Cerebellar cortex (tissue), 1 donor: ENCODE data around the gene STK38.

Experiments used
- DNase-seq: peaks from one replicate; pipeline ENCODE4 v3.0.0-alpha.2; 2015; ENCODE audit warnings: low spot score

STK38 gene

DNA sequence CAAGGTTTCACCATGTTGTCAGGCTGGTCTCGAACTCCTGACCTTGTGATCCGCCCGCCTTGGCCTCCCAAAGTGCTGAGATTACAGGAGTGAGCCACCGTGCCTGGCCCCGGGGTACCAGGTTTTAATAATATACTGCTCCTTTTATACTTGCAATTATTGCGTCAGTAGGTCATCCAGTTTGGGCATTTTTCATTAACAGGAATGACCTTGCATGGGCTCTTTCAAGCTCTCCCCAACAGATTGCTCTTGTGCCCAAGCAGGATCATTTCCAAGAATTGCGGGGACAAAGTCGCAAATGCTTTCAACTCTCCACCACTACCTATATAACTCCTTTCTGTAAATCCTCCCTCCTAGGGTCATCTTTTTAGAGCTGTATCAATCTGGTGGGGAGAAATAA lies 23.8 kb downstream of the STK38 start:
- no peak for DNase-seq

DNA sequence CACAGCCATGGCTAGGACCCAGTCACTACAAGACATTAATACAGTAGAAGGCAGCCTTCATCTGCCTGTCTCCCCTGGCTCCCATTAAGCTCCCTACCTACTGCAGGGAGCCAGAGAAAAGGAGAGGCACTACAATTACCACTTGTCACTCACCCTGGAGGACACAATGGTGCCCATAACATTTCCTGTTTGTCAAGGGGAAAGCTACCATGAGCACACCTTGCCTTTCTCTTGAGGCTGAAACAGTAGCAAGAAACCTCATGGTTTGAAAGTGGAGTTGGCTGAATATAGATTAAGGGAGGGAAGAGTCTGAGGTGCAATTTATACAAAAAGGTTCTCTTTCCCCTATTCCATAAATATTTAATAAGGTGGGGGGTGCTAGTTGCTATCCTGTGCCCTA lies 27.9 kb downstream of the STK38 start:
- DNase-seq = no peak

- no peak for DNase-seq
Measured at GRCh38 chr6:36517408-36517807, 29.9 kb downstream of the STK38 start.

DNA sequence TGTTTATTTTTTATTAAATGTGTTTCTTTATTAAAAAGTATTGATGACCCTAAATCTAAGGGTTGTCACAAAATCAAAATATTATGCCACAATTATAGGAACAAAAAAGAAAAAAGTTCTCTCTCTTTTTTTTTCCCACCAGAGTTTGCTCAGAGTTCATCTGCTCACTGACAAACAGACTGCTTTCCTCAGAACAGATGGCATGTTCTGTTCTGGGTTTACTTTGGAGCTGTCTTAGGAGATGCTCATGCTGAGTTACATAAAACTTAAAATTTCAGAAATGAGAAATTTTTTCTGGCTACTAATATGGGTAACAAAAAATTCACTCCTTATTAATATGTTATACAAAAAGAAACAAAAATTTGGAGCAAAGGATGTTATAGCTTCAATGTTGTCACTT lies 30.3 kb downstream of the STK38 start:
- DNase-seq = no peak

DNA sequence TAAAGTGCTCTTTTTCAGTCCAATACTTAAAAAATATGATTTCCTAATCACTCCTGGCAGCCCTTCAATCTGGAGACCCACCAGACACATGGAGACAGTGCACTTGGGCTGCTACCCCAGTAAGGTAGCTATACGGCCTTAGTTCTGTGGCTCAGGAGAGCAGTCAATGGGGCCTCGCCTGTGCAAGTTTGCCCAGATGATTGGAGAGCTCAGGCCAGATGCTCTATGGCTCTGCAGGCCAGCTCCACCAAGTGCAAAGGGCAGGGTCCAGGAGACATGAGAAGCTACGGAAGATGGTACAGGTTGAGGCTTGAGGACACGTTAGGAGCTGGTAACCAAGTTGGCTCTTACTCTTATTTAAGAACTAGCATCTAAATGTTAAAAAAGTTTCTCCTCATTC lies 30.7 kb downstream of the STK38 start:
- no peak for DNase-seq

- no peak for DNase-seq
Measured at GRCh38 chr6:36515844-36516243, 31.4 kb downstream of the STK38 start.

DNA sequence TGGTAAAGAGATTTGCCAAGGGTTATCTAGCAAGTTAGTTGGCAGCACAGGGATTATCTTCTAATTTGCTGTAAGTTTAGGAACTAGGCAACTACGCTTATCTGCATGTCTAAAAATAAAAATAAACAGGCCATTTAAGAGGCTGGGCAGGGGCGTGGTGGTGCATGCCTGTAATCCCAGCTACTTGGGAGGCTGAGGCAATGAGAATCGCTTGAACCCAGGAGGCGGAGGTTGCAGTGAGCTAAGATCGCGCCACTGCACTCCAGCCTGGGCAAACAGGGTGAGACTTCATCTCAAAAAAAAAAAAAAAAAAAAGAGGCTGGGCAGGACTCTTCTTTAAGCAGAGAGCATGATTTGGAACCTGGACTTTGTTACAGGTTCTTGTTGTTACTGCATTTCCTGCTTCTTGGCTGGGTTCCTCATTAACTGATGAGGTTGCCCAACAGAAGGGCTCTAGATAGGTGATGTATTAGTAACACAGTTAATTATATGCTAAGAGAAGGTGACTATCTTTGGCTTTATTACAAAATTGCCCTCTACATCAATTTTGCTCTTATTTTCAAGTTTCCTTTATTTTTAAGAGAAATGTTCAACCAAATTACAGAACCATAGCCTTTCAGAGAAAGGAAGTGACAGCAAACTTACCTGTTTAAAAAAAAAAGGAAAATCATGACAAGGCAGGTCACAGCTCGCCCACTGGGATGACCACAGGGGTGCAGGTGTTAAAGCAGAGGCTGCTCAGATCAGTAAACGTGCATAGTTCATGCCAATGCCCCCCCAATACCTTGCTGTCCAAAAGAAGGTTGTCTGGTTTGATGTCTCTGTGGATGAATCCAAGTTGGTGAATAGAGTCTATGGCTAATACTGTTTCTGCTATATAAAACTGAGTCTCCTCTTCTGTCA lies 32.5 kb downstream of the STK38 start:
- no peak for DNase-seq

DNA sequence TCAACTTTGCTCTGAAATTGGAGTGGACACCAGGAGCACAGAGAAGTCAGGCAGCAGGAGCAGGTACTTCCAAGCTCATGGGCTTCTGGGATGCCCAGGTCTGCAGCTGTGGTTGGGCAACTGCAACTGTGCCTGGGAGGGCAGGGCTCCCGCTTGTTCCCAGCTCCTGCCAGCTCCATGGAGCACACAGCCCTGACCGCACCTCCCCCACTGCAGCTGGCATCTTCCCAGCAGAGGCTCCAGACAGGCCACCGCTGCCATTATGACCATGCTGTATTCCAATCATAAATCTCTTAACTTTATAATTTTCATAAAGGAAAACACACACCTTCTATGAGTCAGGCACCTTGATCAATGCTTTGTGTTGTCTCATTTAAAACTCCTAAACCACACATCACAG lies 36.9 kb downstream of the STK38 start:
- no peak for DNase-seq

- DNase-seq = no peak
Measured at GRCh38 chr6:36508532-36508931, 38.7 kb downstream of the STK38 start.

DNA sequence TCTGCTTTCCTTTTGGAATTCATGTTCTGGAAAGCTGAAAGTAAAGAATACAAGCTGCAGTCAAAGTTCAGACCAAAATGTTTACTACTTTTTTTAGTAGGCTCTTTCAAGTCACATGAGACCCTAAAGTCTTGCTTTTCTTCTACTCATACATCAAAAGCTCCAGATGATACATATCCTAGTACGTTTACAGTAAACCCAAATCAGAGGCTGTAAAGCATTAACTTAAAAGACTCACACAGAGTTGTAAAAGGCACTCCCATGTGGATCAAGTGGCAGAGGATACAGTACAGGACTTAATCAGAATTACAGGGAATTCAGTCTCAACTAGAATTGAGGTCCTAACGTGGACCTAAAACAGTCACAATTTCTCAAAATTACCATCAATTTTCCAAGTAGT lies 40.7 kb downstream of the STK38 start:
- no peak for DNase-seq

DNA sequence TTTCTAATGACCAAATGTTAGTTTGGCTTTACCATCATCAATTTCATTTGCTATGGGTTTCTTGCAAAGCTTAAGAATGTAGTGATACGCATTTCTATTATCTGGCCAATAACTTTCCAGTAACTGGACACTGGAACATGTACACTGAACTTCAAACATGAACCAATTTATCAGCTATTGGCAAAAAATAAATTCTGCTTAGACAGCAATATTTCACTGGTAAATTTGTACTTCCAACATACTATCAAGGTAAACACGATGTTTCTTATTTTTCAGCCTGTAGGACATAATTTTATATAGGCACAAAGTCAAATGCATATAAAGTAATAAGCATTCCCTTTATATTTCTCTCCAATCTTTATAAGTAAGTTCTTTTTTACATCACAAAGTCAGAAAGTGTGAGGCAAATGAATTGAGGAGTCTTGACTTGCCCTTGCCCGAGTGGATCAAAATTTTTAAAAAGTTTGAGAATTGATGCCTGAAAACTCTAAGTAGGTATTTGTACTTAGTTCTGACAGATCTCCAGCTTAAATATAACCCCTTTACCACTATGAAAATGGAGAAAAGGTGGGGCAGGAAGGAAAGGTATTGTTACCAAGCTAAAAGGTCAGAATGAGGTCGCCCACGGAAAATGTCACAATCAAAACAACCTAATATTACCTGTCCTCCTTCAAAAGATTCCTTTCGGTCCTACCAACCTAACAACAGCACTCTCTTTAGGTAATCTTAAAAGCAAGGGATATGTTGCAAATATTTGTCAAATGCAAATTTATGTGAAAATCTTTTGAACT lies 41.3 kb downstream of the STK38 start:
- no peak for DNase-seq

DNA sequence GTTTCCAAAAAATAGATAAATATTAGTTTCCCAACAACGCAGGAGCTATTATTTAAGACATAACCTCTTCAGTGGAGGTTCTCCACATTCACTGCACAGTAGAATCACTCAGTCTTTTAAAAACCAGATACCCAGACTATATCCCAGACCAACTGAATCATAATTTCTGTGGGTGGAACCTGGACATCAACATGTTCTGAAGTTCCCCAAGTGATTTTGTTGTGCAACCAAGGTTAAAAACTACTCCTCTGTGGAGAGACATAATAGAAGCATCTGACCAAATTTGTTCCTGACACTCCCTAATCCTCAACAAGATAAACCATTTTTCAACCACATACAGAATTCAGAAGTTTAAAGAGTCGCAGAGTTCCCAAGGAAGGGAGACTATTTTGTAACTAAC lies 42.3 kb downstream of the STK38 start:
- DNase-seq = no peak

- no peak for DNase-seq
Measured at GRCh38 chr6:36504181-36504580, 43.1 kb downstream of the STK38 start.

GRCh38 chr6:36501686-36502085 lies 45.6 kb downstream of the STK38 start:
- DNase-seq = no peak

DNA sequence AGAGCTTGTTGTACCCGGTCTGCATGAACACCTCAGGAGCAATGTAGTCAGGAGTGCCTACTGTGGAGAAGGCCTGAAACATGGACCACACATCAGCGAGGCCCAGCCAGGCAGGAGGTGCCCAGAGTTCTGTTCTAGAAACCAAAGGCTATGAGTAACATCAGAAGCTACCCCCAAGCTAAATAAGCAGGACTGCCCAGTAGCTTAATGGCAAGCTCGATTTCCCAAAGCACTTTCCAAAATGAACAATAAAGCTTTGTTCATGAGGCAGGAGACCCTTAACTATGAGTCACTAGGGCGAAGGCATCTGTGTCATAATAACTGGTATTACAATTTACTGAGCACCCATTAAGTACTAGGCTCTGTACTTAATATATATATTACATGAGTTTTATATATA lies 47.4 kb downstream of the STK38 start:
- no peak for DNase-seq

GRCh38 chr6:36495086-36495485 lies 52.2 kb downstream of the STK38 start:
- DNase-seq = no peak

DNA sequence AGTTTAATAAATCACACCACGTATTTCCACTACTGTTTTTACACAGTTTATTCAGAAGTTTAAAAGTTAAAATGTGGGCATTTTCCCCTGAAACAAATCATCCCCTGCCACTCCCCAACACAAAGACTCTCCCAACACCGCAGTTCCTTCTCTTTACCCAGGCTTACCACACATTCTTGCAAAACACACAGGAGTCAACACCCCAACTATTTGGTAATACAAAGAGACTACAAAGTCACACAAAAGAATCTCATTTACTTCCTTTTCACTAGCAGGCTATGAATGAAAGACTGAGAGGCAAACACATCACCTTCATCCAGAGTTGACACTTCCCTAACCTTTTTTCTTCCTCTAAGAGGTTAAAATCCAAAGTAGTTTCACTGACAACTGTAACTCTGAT lies 53.4 kb downstream of the STK38 start:
- DNase-seq = no peak

DNA sequence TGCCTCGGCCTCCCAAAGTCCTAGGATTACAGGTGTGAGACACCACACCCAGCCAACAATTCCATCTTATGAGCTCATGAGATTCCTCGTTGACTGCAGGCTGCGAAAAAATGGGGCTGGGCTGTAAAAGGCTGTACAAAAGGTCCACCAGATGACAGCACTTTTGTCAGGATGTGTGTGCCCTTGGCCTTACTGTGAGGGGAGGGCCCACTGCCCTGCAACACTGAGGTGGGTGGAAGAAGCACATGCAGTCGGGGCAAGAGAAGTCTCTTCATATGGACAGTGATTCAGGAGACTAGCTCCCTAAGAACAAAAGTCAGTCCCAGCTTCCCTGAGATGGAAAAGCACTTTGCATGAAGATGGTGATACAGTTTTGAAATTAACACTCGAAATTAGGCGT lies 54.0 kb downstream of the STK38 start:
- no peak for DNase-seq

DNA sequence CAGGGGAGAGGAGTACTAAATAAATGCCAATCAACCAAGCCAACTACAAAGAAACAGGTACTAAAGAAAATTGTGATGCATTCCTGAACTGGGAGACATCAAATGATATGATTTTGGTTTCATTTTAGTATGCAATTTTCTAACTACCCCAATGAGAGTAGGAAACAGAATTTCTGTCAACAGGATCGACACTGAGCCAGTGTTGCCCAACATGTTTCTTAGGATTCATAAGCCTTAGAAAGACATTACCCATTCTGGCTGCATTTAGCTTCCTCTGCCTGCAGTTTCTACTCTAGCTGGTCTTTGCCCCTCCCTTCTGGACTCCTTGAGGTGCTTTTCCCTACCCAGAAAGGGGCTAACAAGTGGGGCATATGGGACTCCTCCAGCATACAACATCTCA lies 54.7 kb downstream of the STK38 start:
- no peak for DNase-seq

GRCh38 chr6:36492092-36492491 lies 55.2 kb downstream of the STK38 start:
- DNase-seq = no peak

- no peak for DNase-seq
Measured at GRCh38 chr6:36491378-36491965, 55.8 kb downstream of the STK38 start.

GRCh38 chr6:36489426-36489825 lies 57.9 kb downstream of the STK38 start:
- DNase-seq = no peak

GRCh38 chr6:36488221-36488620 lies 59.1 kb downstream of the STK38 start:
- DNase-seq = no peak
